HG03565 (cell line): Measurements from ENCODE around the gene MAGI2.

Experiments
- ATAC-seq: cut with Tn5 transposase; IDR thresholded peaks from one replicate; pipeline ENCODE4 v1.9.1; 2021; ENCODE audit warnings: mild to moderate bottlenecking, moderate library complexity; ENCODE audit not compliant: unreplicated experiment

Gene MAGI2

GRCh38 chr7:79381921-79382320 lies 71.5 kb downstream of the MAGI2 start:
- no peak for ATAC-seq

GRCh38 chr7:79377097-79377496 lies 76.4 kb downstream of the MAGI2 start:
- ATAC-seq, result no peak

- no peak for ATAC-seq
Measured at GRCh38 chr7:79376299-79377025, 77.0 kb downstream of the MAGI2 start.

- no peak for ATAC-seq
Measured at GRCh38 chr7:79361214-79361613, 92.3 kb downstream of the MAGI2 start.

GRCh38 chr7:79359827-79360226 lies 93.6 kb downstream of the MAGI2 start:
- no peak for ATAC-seq

- ATAC-seq, result no peak
Measured at GRCh38 chr7:79357101-79357500, 96.4 kb downstream of the MAGI2 start.

GRCh38 chr7:79353720-79354468 lies 99.6 kb downstream of the MAGI2 start:
- no peak for ATAC-seq

GRCh38 chr7:79352323-79352722 lies 101.1 kb downstream of the MAGI2 start:
- no peak for ATAC-seq

- no peak for ATAC-seq
Measured at GRCh38 chr7:79347351-79347750, 106.1 kb downstream of the MAGI2 start.

GRCh38 chr7:79341902-79342301 lies 111.6 kb downstream of the MAGI2 start:
- ATAC-seq, result no peak

- ATAC-seq, result no peak
Measured at GRCh38 chr7:79340212-79340611, 113.3 kb downstream of the MAGI2 start.

- no peak for ATAC-seq
Measured at GRCh38 chr7:79339208-79339925, 114.1 kb downstream of the MAGI2 start.

GRCh38 chr7:79337717-79338116 lies 115.8 kb downstream of the MAGI2 start:
- ATAC-seq, result no peak

GRCh38 chr7:79334841-79335240 lies 118.6 kb downstream of the MAGI2 start:
- ATAC-seq, result no peak

GRCh38 chr7:79334334-79334733 lies 119.1 kb downstream of the MAGI2 start:
- no peak for ATAC-seq

GRCh38 chr7:79332091-79332490 lies 121.4 kb downstream of the MAGI2 start:
- ATAC-seq, result no peak

- ATAC-seq, result no peak
Measured at GRCh38 chr7:79329464-79329863, 124.0 kb downstream of the MAGI2 start.

- ATAC-seq, result no peak
Measured at GRCh38 chr7:79320741-79321473, 132.6 kb downstream of the MAGI2 start.

GRCh38 chr7:79319369-79319768 lies 134.1 kb downstream of the MAGI2 start:
- no peak for ATAC-seq

GRCh38 chr7:79317728-79318127 lies 135.7 kb downstream of the MAGI2 start:
- no peak for ATAC-seq

- no peak for ATAC-seq
Measured at GRCh38 chr7:79312022-79312421, 141.4 kb downstream of the MAGI2 start.
